ENCODE results near the gene ISL1.

- no peak for TF ChIP-seq CTCF (IDR thresholded peaks at IDR 0.05; ENCODE audit: low read depth, low read length, missing input control)
- no peak for TF ChIP-seq EGR1 (IDR thresholded peaks at IDR 0.05; ENCODE audit: low read depth in 2 of 2)
- TF ChIP-seq, protein P1, sequence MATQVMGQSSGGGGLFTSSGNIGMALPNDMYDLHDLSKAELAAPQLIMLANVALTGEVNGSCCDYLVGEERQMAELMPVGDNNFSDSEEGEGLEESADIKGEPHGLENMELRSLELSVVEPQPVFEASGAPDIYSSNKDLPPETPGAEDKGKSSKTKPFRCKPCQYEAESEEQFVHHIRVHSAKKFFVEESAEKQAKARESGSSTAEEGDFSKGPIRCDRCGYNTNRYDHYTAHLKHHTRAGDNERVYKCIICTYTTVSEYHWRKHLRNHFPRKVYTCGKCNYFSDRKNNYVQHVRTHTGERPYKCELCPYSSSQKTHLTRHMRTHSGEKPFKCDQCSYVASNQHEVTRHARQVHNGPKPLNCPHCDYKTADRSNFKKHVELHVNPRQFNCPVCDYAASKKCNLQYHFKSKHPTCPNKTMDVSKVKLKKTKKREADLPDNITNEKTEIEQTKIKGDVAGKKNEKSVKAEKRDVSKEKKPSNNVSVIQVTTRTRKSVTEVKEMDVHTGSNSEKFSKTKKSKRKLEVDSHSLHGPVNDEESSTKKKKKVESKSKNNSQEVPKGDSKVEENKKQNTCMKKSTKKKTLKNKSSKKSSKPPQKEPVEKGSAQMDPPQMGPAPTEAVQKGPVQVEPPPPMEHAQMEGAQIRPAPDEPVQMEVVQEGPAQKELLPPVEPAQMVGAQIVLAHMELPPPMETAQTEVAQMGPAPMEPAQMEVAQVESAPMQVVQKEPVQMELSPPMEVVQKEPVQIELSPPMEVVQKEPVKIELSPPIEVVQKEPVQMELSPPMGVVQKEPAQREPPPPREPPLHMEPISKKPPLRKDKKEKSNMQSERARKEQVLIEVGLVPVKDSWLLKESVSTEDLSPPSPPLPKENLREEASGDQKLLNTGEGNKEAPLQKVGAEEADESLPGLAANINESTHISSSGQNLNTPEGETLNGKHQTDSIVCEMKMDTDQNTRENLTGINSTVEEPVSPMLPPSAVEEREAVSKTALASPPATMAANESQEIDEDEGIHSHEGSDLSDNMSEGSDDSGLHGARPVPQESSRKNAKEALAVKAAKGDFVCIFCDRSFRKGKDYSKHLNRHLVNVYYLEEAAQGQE (IDR thresholded peaks at IDR 0.05): no peak
- TF ChIP-seq RAD21 (IDR thresholded peaks at IDR 0.05): no peak
- TF ChIP-seq YY1 (IDR thresholded peaks at IDR 0.05): no peak
- TF ChIP-seq JUND (IDR thresholded peaks at IDR 0.05): no peak
- TF ChIP-seq TAF1 (conservative IDR thresholded peaks at IDR 0.05): no peak
- no peak for TF ChIP-seq ZBTB33 (IDR thresholded peaks at IDR 0.05)
- TF ChIP-seq, protein P2, sequence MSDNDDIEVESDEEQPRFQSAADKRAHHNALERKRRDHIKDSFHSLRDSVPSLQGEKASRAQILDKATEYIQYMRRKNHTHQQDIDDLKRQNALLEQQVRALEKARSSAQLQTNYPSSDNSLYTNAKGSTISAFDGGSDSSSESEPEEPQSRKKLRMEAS (IDR thresholded peaks at IDR 0.05): no peak
Observed at GRCh38 chr5:51398875-51399642, 15.8 kb downstream of the ISL1 start.
